Left hindlimb (tissue), 1 donor: ENCODE results near the gene LIPT2.

Experiments
- DNase-seq: peaks from one replicate; pipeline ENCODE4 v3.0.0-alpha.2; 2018

The LIPT2 gene

DNA sequence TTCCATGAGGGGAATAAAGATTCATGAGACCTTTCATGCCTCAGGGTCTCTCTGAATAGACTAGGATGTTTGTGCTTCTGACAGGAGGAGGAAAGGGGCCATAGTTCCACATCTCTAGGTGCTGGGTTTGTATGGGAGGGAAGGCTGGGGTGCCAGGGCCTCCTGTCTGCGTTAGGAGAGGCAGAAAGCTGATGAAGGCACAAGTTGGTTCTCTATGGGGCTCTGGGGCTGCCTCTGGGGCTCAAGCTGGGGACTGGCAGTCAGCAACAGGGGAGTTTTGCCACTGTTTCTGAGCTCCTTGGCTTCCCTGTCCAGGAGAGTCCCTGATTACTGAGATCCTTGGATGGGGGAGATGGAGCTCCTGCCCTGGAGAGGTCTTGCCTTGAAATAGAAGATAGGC is 30.3 kb downstream of the LIPT2 start:
- DNase-seq: no peak

DNA sequence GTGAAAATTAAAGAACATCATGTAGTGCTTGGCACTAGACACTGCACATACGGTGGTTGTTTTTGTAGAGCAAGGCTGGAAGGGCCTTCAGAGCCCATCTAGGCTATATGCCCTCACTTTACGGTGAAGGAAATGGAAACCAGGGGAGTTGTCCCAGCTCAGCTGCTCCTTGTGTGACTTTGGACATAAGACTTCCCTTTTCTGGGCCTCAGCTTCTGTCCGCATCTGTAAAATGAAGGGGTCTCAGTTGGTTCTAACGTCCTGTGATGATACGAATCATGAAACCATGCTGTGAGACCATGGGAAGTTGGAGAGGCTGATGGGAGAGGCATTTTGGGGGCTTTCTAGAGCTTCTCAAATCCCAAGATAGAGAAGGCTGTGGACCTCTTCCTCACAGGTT is 30.9 kb downstream of the LIPT2 start:
- no peak for DNase-seq

DNA sequence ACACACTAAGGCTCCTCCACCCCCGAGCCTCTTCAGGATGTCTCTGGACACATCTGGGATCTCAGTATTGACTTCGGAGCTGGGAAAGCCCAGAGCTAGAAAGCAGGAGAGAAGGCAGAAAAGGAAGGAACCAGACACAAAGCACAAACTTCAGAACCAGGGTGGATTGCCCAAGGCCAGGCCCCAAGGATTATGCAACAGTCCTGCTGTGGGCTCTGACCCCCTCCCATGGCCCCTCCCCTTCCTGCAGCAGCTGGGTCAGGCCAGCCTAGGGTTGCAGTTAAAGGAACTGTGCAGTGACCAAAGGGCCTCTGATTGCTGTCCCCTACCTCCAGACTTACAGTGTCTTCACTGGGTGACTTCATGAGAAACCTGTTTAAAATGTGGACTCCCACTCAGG is 31.5 kb downstream of the LIPT2 start:
- DNase-seq: peak; percentile 48

DNA sequence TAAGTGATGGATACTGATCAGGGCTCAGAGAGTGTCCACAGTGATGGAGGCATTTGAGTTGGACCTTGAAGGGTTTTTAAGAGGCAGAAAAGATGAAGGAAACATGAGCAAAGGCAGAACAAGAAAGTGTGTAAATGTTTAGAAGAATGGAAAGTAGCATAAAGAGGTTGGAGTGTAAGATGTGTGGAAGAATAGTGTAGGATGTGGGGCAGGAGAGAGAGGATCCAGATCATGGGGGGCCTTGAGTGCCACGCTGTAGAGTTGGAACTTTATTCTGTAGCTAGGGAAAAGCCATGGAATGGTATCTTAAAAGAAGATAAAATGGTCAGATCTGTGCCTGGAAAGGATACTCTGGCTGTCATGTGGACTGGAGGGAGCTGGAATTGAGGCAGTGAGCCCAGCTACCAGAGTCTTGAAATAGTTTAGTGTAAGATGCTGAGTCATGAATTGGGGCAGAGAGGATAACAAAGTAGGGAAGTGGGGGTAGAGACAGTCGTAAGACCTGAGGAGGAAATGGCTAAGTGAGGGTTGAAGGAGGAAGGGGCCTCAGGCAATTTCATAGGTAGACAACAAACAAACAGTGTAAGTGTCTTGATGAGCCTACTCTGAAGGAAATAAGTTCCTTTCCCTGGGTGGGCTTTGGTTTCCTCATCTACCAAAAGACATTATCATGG is 32.9 kb downstream of the LIPT2 start:
- DNase-seq: no peak

DNA sequence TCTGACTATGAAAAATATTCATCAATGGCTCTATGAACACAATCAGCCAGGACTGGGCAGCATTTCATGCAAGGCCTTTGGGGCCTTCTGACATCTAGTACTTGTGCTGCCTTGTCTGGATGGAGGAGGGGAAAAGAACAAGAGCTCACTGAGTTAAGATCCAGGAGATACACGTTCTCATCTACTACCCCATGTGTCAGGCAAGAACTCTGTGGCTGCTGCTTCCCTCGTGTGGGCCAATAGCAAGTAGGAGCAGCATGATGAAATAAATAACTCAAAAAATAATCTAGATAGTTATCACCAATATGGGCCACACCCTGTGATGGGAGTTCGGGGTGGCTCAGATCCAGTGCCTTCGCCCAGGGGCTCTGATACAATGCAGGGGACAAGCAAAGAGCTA is 33.5 kb downstream of the LIPT2 start:
- no peak for DNase-seq

DNA sequence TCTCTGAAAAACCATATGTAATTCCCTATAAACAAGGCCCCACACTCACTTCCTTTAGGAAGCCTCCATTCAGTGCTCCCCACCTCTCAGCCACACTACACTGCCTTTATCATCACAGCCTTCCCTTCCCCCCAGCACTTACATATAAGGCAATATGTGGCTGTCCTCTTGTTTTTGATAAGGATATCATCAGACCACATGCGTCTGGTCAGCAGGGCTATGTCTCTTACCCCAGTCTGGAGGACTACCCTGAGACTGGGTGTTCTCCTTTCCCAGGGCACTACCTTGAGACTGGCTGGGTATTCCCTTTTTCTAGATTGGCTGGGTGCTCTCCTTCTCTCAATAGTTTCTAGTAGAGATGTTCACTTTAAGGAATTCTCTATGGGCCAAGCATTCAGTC is 33.9 kb downstream of the LIPT2 start:
- DNase-seq: no peak

DNA sequence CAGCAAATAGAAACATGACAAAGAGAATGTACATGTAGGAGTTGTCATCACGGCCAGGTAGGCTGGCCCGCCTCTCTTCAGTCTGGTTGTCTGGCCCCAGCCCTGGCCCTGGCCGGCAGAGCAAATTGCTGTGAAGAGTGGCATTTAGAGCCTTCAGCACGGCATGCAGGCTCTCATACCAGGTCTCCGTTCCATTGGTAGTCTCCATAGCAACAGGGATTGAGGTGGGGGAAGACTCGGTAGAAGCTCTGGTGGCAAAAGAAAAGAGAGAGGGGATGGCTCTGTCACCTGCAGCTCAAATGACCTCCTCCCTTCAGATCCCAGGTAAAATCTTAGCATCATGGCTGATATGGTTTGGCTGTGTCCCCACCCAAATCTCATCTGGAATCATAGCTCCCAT is 36.2 kb downstream of the LIPT2 start:
- no peak for DNase-seq

DNA sequence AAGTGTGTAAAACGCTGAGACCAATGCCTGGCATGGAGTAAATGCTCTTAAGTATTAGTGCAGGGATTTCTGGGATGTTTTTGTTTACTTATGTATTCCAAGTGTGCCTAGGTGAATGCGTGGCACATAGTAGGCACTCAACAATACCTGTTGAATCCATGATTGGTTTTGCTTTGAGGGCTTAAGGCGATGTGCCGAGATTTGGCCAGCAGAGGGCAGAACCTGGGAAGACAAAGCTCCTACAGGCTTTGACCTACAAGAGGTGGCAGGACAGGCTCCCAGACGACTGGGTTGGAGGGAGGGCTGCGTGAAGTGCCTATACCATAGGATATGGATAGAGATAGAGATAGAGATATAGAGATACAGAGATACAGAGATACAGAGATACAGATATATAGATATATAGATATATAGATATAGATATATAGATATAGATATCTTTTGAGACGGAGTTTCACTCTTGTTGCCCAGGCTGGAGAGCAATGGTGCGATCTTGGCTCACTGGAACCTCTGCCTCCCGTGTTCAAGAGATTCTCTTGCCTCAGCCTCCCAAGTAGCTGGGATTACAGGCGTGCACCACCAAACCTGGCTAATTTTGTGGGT is 40.0 kb downstream of the LIPT2 start:
- DNase-seq: peak; percentile 50

DNA sequence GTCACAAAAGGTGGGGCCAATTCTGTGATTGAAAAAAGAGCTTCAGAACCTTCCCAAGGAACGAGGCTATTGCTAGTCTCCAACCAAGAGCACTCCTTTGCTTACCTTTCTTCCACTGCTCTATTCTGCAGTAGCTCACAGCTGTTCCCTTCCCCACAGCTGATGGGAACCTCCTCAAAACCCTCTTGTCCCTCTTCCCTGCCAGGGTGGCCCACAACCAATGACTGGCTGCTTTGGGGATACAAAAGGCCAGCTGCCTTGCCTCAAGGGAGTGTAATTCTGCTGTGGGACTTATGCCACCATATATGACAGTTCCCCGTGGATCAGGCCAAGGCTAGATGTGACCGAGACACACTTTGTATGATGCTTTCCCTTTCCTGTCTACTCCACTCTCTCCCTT is 41.2 kb downstream of the LIPT2 start:
- DNase-seq: no peak

DNA sequence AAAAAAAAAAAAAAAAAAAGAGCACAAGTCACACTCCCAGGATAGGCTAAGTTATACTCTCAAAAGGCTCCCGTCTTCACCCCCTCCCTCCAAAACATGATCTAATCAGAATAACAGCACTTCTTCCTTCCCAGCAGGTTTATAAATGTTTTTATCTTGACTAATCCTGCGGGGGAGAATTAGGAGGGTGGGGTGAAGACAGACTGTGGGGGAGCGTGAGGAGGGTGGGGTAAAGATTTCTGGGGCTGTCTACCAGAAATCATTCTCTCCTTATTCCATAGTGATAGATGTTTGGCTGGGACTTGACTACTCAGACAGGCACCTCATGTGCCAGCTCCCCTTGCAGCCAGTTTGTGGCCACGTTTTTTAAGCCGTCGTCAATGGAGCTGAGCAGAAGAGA is 43.2 kb downstream of the LIPT2 start:
- DNase-seq: no peak

DNA sequence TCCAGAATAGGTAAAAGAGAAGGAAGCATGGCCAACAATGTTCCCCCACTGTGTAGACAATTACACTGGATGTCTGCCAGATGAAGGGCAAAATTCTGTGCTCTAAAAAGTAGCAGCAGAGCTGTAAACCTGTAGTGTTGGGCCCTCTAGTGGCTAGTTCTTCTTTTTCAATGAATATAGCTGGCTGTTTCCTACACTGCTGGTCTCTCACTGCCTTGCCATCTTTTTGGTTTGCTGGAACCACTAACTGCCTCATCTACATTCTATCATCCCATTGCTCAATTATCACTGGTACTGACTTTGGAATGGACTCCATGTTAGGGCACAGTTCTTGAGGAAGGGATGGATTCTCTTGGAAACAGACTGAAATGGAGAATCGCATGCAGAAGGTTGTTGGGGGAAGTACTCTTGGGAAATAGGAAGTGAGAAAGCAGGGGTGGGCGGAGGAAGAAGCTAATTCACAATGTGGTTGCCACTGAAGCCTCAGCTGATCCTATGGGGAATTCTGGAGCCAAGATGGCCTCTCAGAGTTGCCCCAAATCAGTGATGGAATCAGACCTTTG is 44.1 kb downstream of the LIPT2 start:
- DNase-seq: no peak

DNA sequence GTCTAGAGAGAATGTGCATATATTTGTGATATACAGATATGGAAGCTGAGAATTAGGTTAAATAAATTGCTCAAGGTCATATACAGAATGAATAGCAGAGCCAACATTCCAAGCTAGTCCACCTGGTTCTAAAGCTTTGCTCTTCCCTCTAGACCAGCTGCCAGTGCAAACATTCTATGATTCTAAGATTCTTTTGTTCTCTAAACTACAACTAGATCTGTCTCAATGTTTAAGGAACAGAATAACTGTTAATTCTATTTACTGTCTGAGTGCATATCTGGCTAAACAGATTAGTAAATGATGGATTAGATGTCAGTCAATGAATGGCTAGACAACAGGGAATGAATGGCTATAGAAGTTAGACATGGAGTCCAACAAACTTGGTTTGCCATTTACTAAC is 45.8 kb downstream of the LIPT2 start:
- no peak for DNase-seq

DNA sequence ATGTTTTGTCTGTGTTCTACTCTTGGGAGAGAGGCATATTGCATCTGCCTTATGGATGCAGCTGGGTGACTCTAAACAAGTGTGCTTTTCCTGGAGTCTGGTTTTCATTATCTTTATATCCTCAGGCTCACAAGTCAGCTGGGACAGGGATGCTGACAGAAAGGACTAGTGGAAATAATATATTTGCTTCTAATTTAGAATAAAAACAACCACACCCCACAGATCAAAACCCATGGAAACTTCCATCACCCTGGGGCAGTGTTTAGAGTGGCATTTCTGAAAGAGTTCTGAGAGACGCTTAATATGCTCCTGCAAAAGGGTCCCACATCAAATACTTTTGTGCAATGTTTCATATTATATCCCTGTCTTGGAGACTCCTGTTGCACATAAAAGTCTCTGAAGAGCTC is 47.0 kb downstream of the LIPT2 start:
- DNase-seq: no peak

DNA sequence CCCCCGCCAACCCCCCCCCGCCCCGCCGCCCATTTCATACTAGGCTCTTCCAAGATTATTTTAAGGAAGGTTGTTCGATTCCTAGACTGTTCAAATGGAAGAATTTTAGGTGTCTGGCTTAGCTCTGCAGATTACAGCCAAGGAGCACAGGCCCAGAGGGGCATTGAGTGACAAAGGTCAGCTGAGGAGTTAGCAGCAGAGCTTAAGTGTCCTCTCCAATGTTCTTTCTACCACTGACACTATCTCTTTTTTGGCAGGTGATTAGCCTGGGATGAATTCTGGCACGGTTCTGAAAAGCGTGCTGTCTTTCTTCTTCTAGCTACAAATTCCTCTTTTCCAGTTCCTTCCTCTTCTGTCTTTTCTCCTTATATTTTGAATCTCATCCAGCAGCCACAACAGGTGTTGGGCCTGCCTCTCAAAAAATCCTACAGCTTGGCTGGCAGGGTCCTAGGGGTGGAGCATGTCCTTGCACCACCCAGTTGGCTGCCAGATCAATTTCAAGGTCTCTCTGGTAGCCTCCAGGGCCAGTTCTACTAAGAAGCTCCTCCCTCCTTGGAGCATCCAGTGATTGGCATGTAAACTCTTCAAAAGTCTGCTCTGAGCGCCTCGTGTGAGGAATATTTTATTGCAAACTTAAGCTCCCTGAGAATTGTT is 49.2 kb downstream of the LIPT2 start:
- DNase-seq: no peak

DNA sequence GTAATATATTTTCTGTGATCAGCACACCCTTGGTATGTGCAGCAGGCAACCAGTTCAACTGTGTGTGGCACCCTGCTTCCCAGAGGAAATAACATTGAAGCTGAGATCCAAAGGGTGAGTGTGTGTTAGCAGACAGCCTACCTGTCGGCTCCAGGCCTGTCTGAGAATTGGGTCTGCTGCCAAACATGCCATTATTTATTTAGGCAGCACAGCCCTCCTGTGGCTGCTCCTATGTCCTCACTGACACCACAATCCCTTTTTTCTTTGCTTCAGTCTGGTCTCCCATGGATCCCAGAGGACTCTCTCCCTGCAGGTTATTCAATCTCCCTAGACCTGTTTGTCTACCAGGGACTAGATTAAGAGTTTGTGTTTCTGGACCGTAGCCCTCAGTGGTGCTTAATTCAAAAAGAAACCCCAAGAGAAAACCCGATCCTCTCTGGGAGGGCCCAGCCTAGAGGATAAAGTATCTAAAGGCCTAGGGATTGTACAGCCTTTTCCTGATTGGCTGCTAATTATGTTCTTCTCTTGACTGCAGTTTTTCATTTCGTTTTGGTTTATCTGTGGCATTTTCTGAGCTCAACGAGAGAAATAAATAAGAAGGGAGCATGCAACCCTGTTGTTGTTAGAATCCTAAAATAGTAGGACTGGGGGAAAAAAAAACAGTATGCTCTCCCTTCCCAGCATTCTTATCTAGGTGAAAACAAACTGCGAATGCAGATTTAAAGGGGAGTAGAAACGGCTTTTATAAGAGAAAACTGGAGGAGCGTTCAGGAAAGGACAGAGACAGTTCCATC is 50.3 kb downstream of the LIPT2 start:
- no peak for DNase-seq

DNA sequence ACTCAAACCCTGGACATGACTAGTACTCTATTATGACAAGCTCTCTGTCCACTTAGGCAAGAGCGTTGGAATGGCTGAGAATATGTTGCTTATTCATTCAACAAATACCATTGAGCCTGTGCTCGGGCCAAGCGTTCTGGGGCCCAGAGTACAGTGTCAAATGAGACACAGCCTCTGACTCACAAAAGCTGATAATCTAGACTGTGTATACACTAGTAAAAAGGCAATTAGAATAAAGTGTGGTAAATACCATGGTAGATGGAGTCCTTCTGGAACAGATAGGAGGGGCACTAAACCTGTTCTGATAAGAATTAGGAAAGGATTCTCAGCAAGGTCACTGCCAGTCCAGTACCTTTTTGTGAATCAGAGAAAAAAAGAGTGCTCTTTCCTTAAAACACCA is 50.9 kb downstream of the LIPT2 start:
- DNase-seq: no peak
